Neural cell (in vitro differentiated cells): ENCODE data around the gene LAMTOR3.

ENCODE experiments used
- CTCF ChIP-seq: fragments of 450-650 bp; IDR thresholded peaks from 2 replicates; pipeline ENCODE4 v1.5.1; 2014; ENCODE audit warnings: antibody characterized with exemption, mild to moderate bottlenecking, moderate library complexity; ENCODE audit not compliant: poor library complexity, severe bottlenecking
- POLR2AphosphoS5 ChIP-seq: IDR thresholded peaks from 2 replicates; pipeline ENCODE4 v1.6.1; 2012

GRCh38 chr4:99832321-99832720 lies 61.9 kb downstream of the LAMTOR3 start:
- TF ChIP-seq POLR2AphosphoS5 (no peak), CTCF (no peak)
